HFFc6 (cell line): Measurements from ENCODE around the gene TBC1D14. TPM values are rescaled to one million over a fixed set of nuclear protein-coding genes. Genes with fewer than 3 reads are reported as not detected.

ENCODE experiments used
- DNase-seq: peaks from one replicate; pipeline ENCODE4 v3.0.0-alpha.2; 2018
- H3K27ac Mint-ChIP-seq: 2 replicates; pipeline ENCODE4 v1.8.0; 2020; ENCODE audit warnings: mild to moderate bottlenecking, mixed read lengths
- H3K27me3 Mint-ChIP-seq: 2 replicates; pipeline ENCODE4 v1.8.0; 2021; ENCODE audit warnings: mild to moderate bottlenecking, moderate library complexity, mixed read lengths; ENCODE audit not compliant: insufficient read depth
- H3K36me3 Mint-ChIP-seq: 2 replicates; pipeline ENCODE4 v1.8.0; 2021; ENCODE audit warnings: low read depth, mixed read lengths
- H3K4me1 Mint-ChIP-seq: 2 replicates; pipeline ENCODE4 v1.8.0; 2020; ENCODE audit warnings: low read depth, mixed read lengths
- H3K4me3 Mint-ChIP-seq: 2 replicates; pipeline ENCODE4 v1.8.0; 2020; ENCODE audit warnings: mild to moderate bottlenecking, moderate library complexity, mixed read lengths
- H3K9me3 Mint-ChIP-seq: 2 replicates; pipeline ENCODE4 v1.8.0; 2020; ENCODE audit warnings: mild to moderate bottlenecking, mixed read lengths
- CTCF ChIP-seq: fragments of 200-600 bp; sonication (generic); IDR thresholded peaks from 2 replicates; pipeline ENCODE4 v1.5.0; 2021; ENCODE audit warnings: antibody characterized with exemption, mild to moderate bottlenecking
- total RNA-seq, 6 experiments: library from RNA; stranded (reverse); fragmentation: NEBNext Ultra II Directional; extraction: Animal tissue kit (Norgen Biotek cat#: 25700); gene quantifications; 2 replicates in 1 of 6; 3 replicates in 5 of 6; pipeline ENCODE4 v1.2.3, GENCODE V29; 2021

TBC1D14 gene
- total RNA-seq, 6 experiments from 2014 or later = 23.3 to 32.5 (median 27.9) TPM

GRCh38 chr4:7044137-7044930 lies 134.7 kb downstream of the TBC1D14 start:
- peak overlapping the region; percentile 94 for H3K4me3 Mint-ChIP-seq
- H3K27ac Mint-ChIP-seq = peak overlapping the region; percentile 66
- H3K27me3 Mint-ChIP-seq = no peaks in the 10 kb centered on the region; the same call in 1 of the 2 replicates
- H3K4me1 Mint-ChIP-seq = peaks cover 44% of the 10 kb centered on the region
- H3K36me3 Mint-ChIP-seq = no peaks in the 10 kb centered on the region; the same call in none of the 2 replicates
- TF ChIP-seq CTCF = no peak
- no peaks in the 10 kb centered on the region for H3K9me3 Mint-ChIP-seq
- DNase-seq = peak; percentile 12

DNA sequence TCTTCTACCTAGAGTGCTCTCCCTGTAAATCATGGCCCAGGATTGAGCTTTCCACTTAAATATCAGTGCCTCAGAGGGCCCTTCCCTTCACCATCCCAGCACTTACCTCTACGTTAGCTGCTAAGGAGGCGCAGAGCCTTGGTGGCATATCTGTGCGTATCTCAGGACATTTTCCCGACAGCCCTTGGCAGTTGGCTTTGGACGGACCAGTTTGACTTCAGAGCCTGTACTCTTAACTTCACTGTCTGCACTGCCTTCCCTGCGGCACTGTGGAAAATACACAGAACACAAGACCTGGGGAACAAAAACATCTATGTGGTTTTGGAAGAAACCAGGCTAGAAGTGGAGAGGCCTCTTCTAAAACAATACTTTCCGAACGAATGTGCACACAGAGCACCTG lies 135.9 kb downstream of the TBC1D14 start:
- H3K27me3 Mint-ChIP-seq = peaks cover 2% of the 10 kb centered on the region
- H3K4me3 Mint-ChIP-seq = peak overlapping the region; percentile 94; the same call in 1 of the 2 replicates
- no peak for DNase-seq
- TF ChIP-seq CTCF = no peak
- H3K27ac Mint-ChIP-seq = no peak overlapping the region
- H3K36me3 Mint-ChIP-seq = no peaks in the 10 kb centered on the region; the same call in none of the 2 replicates
- no peaks in the 10 kb centered on the region for H3K9me3 Mint-ChIP-seq
- peaks cover 44% of the 10 kb centered on the region for H3K4me1 Mint-ChIP-seq

DNA sequence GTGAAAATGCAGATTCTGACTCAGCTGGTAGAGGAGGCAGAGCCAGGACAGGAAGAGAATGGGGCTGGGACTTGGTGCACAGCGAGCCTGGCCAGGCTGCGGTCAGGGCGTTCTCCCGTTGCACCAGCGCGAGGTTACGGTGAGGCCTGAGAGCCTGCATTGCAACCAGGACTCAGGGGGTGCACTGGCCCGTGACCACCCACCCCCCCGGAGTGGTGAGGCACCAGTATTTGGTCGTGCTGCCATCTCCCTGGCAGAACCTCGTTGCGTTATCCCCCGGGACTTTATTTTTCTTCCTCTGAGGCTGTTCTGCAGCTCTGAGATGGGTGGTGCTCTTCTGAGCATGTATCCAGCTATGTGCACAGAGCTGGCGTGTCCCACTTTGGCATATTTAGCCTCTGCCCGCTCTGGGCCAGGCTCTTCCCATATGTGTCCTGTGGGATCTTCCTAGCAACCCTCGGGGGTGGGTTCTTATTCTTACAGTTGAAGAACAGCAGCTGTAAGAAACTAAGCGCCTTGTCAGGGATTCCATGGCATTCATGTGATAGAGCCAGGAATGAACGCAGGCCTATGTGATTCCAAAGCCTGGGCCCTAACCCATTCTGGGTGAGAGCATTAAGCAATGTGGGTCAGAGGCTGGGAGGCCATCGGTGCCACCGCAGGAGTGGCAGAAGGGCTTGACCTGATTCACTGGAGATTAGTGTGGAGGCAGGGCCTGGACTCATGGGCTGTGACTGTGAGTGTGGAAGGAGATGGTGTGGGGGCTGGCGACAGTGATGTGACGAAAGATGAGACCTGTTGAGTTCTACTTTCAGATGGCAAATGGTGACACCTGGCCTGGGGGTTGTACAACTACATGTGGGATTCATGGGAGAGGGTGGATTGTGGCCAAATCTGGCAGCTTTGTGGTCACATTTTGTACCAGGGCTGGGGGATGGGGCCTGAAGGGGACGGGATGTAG lies 136.6 kb downstream of the TBC1D14 start:
- H3K27ac Mint-ChIP-seq = no peak overlapping the region
- no peak for TF ChIP-seq CTCF
- DNase-seq = no peak

GRCh38 chr4:7046971-7047370 lies 137.3 kb downstream of the TBC1D14 start:
- Mint-ChIP-seq H3K27me3 (peaks cover 2% of the 10 kb centered on the region), H3K27ac (no peak overlapping the region), H3K4me3 (no peak overlapping the region), H3K9me3 (no peaks in the 10 kb centered on the region), H3K4me1 (peaks cover 35% of the 10 kb centered on the region), H3K36me3 (no peaks in the 10 kb centered on the region; the same call in none of the 2 replicates)
- no peak for DNase-seq
- no peak for TF ChIP-seq CTCF

More for the DNA sequence above, 136.6 kb downstream of the TBC1D14 start:
- no peaks in the 10 kb centered on the region; the same call in none of the 2 replicates for H3K36me3 Mint-ChIP-seq
- H3K4me3 Mint-ChIP-seq = no peak overlapping the region
- H3K4me1 Mint-ChIP-seq = peaks cover 42% of the 10 kb centered on the region
- no peaks in the 10 kb centered on the region for H3K9me3 Mint-ChIP-seq
- peaks cover 2% of the 10 kb centered on the region for H3K27me3 Mint-ChIP-seq

DNA sequence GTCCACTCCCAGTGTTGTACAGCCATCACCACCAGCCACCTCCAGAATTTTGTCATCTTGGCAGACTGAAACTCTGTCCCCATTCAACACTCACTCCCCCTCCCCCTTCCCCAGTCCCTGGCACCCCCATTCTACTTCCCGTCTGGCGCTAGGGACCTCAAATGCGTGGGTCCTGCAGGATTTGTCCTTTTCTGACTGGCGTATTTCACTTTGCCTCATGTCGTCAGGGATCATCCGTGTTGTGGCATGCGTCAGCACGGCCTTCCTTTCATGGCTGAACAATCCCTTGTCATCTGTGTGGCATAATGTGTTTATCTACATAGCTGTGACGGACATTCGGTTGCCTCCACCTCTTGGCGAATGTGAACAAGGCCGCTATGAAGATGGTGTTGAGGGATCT lies 139.0 kb downstream of the TBC1D14 start:
- no peak for TF ChIP-seq CTCF
- H3K9me3 Mint-ChIP-seq = no peaks in the 10 kb centered on the region
- no peak for DNase-seq
- peaks cover 29% of the 10 kb centered on the region for H3K4me1 Mint-ChIP-seq
- no peak overlapping the region for H3K4me3 Mint-ChIP-seq
- H3K36me3 Mint-ChIP-seq = peaks cover 1% of the 10 kb centered on the region
- H3K27ac Mint-ChIP-seq = no peak overlapping the region
- H3K27me3 Mint-ChIP-seq = peaks cover 2% of the 10 kb centered on the region
